ENCODE data around the gene PRKD3.
A peak's percentile ranks its signal among the peaks of the same experiment; 100 is the strongest.

The PRKD3 gene

DNA sequence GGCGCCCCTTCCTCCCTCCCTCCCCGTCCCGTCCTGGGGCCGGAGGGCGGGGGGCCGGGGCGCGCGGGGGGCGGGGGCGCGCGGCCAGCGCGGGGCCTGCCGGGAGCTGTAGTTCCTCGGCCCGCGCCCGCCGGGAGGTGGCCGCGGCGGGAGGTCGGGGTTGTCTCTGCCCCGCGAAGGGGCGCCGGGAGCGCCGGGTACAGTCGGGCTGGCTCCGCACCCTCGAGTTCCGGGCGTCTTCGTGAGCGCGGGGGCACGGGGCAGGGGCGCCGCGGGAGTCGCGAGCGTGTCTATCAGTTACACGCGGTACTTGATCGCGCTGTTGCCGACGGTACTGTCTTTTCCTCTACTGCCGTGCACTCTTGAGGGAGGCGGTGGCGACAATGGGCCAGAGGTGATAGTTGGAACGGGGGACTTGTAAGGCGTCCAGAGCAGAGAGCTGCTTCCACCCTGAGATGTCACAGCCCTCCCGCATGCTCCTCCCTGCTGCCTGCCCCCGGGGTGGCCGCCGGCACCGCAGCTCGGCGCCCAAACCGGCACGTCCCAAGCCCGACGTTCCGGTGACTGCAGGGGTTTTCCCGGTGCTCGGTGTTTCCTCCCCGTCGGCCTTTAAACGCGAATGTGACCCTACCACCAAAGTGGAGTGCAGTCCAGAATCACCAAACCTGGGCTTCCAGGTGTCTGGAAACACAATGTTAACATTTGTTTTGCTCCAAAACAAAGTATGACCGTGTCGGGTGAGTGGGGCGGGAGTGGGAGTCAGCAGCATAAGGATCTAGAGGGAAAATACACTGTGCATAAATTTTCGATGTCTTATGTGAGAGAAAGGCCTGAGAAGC, at the start of gene PRKD3:
PRKD3 (minus strand) TSS at position 48 of the 839 bp plus-strand sequence. CDS start 8,309 bp downstream, outside the sequence.
- peak; percentile 14 to 23 for DNase-seq (ENCODE audit: low read depth in 2 of 2, low spot score in 1 of 2)

DNA sequence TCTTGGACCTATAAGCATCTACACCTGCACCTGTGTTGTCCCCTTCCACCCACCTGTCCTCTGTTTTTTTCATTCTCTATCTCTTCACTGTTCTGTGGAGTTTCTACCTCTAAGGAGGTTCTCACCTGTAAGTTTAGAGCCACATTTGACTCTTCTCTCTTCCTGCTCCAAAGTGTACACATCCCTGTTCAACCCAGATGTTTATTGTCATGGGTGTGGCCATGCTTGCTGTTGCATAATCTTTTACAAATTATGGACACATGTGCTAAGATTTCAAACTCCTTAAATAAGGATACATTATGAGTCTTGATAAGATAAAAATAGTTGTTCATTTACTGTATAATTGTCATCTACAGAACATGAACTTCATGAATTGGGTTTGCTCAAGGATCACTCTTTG, 47.4 kb upstream of the PRKD3 start:
- DNase-seq (ENCODE audit: low read depth in 2 of 2, low spot score in 1 of 2), result no peak

DNA sequence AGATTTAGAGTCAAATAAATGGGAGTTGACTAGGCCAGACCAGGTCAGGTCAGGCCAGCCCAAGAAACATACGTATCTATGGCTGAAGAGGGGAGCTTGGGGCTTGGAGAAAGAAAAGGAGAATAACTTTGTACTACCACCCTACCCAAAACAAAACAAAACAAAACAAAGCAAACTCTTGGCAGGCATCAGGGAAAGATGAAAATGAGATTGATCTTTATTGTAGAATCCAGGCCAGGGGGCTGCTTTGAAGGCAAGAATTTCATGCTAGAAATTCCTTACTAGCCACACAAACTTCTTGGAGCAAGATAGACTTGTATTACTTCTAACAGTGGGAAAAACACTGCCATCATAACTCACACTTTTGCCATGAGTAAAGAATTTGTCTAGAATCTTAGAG, 46.0 kb upstream of the PRKD3 start:
- no peak for DNase-seq (ENCODE audit: low read depth in 2 of 2, low spot score in 1 of 2)

DNA sequence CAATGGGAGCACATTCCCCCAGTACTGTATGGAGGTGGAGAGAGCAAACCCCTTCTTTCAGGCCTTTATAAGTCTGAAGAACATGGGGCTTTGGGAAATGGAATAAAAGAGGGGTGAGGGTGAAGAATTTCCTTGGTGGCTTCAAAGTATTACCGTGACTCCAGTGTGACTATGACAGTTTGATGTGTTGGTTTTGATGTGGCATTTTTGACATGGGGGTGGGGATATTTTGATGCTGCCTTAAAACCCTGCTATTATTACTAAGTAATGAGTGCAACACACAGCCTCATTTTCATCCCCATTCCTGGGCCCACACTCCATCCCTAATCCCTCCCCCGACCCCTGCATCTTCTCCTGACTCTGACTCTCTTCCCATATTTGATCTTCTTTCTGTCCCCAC, 43.4 kb upstream of the PRKD3 start:
- DNase-seq (ENCODE audit: low read depth in 2 of 2, low spot score in 1 of 2), result no peak

DNA sequence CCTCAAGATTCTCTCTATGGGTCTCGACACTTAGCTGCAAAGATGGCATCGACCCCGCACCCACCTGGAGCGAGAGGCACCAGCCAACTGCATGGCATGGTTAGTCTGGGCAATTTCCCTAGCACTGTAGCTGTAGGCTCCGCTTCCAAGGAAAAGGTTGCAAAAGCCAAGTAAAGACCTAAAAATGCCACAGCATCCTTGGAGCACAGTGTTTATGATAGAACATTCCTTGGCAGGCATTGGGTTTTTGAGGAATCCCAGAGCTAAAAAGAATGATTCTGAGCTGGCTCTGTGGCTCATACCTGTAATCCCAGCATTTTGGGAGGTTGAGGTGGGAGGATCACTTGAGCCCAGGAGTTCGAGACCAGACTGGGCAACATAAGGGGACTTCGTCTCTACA, 42.7 kb upstream of the PRKD3 start:
- DNase-seq (ENCODE audit: low read depth in 2 of 2, low spot score in 1 of 2), result no peak

DNA sequence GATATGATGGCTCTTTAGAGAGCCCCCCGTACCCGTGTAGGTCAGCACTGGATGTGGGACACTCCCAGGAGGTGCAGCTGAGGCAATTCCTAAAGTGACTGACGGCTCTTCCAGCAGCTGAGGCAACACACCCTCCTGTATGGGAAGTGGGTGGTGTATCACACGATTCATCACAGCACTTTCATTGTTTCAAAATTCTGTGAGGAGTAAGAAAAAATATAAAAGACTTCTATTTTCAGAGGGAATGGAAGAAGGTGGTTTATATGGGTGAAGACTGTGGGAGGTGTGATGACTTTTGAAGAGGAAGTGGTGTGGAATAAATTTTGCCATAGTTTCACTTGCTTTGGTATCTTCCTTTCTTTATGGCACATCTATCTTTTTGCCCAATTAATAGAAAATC, 42.1 kb upstream of the PRKD3 start:
- DNase-seq (ENCODE audit: low read depth in 2 of 2, low spot score in 1 of 2), result no peak

DNA sequence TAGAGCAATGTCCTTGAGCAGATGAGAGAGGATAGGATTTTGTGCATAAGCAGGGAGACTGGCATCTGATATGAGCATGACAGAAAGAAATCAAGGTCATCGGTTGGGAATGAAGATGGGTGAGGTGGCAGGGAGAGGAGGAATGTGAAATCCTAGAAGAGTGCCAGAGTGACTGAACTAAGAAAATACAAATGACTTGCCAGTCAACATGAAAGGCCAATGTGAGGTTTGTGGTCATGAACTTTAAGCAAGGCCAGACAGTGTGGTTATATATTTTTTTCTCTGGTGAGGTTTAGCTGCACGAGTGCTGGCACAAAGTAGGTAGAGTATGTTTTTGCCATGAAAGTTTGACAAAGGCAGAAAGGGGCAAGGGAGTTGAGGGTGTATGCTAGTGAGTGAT, 41.0 kb upstream of the PRKD3 start:
- DNase-seq (ENCODE audit: low read depth in 2 of 2, low spot score in 1 of 2), result no peak

DNA sequence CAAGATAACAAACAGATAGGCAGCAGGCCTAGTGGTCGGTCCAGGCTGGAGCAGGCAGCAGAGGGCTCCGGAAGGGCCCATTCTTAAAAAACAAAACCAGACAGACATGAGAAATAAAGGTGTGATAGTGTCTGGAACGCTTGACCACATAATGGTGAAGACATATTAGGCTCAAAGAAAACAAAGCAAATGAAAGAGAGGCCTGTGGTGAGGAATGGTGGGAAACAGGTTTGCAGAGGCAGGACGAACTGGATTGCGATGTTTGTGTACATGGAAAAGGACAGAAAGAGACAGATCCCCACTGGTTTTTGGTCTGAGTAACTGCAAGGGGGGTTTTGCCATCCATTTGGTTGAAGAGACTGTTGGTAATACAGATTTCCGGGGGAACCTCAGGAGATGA, 39.7 kb upstream of the PRKD3 start:
- no peak for DNase-seq (ENCODE audit: low read depth in 2 of 2, low spot score in 1 of 2)

DNA sequence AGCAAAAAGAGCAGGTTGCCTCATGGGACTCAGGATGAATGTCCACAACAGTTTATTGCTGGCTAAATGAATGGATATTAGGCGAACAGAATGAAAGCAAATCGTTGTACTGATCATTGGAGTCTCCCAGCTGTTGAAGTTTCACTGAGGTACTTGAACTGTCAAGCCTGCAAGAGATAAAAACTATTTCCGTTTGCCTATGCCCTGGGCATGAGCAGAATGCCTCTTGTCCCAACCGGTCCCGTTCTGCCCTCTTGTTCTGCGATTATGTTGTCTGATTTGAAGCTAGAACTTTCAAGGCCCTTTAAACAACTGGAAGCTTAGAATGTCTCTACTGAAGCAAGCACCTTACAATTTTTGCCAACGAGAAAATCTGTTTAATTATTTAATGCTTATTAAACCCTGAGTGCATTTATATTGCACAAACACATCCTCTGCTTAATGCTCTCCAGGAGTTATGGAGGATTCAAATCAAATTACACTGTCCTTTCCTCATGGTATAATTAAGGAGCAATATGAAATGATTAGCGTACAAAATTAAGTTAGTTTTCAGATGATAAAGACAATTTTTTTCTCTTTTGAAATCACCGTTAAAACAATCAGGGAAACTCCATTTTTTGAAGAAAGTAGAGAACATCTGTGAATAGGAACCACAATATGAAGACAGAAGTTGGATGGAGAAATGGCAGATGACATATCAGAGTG, 37.5 kb upstream of the PRKD3 start:
- no peak for DNase-seq (ENCODE audit: low read depth in 2 of 2, low spot score in 1 of 2)

DNA sequence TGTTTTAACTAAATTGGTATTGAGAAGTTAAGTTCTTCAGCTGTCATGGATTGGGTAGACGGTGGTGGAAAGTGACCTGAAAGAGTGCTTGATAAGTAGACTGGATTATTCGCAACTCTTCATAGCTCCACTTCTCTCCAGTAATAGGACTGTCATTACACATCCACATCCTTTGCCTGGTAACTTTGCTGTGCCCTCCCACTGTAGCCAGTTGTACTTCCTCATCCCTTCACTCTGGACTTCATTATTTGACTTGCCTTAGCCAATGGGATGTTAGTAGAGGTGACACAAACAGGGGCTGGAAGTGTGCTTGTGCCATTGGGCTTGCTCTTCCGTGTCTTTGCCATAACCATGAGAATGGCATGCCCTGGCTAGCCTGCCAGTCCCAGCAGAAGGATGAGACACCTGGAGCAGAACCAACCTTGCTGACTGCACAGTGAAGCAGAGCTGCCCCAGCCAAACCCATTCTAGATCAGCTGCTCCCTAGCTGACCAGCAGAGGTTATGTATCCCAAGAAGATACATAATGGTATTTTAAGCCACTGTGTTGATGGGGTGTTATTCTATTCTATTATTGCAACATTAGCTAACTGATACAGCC, 36.7 kb upstream of the PRKD3 start:
- no peak for DNase-seq (ENCODE audit: low read depth in 2 of 2, low spot score in 1 of 2)

DNA sequence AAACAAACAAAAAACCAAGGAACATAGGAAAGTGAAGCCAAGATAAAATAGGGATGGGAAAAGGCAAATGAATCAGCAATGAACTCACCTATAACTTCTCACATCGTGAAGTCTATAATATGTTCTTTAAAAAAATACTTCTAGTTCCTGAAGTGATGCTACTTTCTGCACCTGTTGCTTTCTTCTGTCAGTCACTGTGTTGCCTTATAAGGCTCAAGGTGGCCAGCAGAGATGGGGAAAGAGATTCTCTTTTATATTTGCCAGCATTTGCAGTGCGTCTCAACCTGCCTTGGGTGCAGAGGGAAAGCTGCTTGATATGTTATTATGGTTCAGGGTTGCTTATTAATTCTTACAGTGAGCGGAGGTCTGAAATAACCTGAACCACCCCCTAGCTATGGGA, 33.8 kb upstream of the PRKD3 start:
- no peak for DNase-seq (ENCODE audit: low read depth in 2 of 2, low spot score in 1 of 2)

DNA sequence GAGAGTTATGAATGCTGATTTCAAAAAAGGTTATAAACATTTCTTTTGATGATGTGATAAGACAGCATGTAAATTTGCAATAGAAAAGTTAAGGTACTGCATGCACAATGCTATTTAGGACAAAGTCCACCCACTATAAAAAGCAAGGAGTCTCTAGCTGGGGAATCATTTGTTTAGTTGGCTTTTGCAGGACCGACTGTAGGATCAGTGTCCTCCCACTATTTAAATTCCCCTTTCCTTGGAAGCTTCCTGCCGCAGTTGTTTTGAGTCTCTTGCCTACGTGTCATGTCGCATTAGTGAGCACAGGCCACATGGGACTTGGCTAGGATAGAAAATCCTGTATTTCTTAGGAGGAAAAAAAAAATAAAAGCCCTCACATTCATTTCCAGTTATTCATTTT, 32.9 kb upstream of the PRKD3 start:
- DNase-seq (ENCODE audit: low read depth in 2 of 2, low spot score in 1 of 2), result no peak

DNA sequence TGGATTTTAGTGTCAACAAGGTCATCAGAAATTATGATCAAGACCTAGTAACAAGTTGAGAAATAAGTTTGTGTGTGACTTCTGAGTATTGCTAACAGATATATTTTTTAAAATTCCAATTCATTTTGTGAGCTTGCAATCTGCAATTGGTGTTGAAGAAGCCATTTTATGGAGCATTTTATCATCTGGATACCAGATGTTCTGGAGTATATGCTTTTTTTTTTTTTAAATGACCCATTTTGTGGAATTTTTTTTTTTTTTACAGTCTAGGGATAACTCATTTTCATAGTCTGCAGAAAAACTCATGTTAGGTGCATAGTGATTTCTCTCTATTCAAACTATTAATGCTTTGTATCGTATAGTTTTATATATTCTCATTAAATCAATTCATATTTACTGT, 32.4 kb upstream of the PRKD3 start:
- no peak for DNase-seq (ENCODE audit: low read depth in 2 of 2, low spot score in 1 of 2)

DNA sequence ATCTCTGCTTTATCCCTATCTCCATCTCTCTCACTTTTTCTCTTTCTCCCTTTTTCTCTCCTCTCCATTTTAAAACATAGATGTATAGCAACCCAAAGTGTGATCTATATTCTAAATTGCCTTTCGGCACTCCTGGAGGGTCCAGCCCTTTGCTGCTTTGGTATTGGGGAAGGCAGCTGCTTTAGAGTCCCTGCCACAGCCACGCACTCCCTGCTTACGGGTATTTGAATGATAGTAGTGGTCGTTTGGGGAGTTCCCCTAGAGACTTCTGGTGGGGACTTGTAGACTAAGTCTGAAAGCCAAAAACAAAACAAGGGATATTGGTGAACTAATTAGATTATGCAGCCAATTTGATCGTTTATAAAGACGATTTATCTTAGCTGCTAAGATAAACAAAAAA, 31.7 kb upstream of the PRKD3 start:
- no peak for DNase-seq (ENCODE audit: low read depth in 2 of 2, low spot score in 1 of 2)

DNA sequence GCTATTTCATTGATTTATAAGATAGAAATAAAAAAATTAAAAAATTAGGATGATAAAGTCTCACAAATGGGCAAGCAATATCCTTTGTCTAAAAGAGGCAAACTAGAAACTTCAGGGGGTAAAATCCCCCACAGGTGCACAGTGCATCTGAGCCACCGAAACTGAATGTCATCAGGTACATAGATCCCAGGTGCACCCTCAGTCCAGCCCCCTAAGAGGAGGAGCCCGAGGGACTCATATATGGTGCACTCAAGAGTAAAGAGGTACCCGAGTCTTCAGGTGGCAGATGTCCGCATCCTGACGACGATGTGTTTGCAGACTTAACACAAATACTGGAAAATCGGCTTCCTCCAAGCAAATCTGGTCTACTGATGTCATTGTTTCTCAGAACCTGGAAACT, 31.1 kb upstream of the PRKD3 start:
- DNase-seq (ENCODE audit: low read depth in 2 of 2, low spot score in 1 of 2), result no peak

DNA sequence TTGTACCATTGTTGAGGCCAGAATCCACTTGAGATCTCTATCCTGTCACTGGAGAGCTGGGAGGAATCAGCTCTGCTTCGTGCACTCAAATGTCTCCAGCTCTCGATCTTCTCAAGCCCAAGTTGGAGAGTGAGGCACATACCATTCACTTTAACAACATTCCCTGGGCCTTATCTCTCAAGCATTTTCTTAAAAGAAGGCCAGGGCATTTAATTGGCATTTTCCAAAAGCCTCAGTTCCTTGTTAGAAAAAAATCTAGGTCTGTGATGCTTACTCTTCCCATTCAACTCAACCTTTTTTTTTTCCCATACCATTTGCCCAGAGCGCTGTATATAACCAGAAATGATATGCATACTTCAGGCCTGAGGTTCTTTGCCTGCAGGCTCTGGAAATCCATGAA, 29.9 kb upstream of the PRKD3 start:
- DNase-seq (ENCODE audit: low read depth in 2 of 2, low spot score in 1 of 2), result no peak

DNA sequence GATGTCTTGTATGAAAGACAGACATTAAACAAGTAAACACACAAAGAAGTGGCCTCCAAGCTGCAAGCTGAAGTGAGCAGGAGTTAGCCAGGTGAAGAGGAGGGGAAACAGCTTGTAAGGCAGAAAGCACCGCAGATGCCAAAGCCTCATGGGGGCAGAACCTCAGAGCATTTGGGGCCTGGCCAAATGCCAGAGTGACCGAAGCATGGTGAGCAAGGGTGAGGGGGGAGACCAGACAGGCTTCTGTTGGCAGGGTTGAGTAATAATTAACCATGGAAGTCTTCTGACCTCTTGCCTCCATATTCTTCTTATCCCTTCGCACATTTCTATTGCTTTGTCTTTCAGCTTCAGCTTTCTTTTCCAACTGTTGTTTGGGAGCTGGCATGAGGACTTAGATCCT, 25.4 kb upstream of the PRKD3 start:
- DNase-seq (ENCODE audit: low read depth in 2 of 2, low spot score in 1 of 2), result no peak

DNA sequence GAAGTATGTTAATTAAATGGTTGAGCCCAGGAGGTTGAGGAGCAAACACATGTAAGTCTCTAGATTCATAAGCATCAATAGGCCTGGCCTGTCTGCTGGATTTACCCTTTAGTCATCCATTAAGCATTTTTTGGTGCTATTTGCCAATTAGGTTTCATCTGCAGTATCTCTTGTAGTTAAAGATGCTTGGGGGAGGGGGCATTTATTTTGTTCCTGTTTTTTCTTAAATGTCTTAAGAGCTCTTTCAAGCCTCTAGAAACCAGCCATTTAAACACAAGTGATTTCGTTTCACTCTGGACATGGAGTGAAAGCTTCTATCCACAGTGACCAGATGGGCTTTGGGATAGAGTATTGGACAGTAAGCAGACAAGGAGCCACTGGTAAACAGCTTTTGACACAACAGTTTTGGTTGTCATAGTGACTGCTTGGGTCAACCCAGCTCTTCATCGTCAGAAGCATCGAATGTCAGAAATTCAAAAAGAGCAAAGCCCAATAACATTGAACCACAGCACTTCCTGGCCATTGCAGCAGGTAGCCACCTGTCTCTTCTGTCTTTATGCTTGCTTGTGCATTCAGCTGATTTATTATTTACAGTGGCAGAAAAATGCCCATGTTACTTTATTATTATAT, 24.7 kb upstream of the PRKD3 start:
- no peak for DNase-seq (ENCODE audit: low read depth in 2 of 2, low spot score in 1 of 2)

DNA sequence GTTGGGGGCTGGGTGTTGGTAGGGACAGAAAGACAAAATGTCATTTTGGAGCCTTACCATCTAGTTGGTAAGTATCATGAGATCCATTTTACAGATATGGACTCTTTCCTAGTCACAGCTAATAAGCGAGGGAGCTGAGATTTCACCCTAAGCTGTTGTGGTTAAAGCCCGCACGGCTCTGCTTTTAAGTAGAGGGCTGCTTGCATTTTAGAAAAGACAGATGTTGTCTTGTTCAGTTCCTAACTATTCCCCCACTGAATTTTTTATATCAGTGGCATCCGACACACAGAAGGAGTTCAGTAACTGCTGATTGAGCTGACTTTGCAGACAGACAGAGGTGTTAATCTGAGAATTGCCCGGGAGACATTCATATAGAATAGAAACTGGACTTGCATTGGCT, 23.5 kb upstream of the PRKD3 start:
- DNase-seq (ENCODE audit: low read depth in 2 of 2, low spot score in 1 of 2), result no peak

DNA sequence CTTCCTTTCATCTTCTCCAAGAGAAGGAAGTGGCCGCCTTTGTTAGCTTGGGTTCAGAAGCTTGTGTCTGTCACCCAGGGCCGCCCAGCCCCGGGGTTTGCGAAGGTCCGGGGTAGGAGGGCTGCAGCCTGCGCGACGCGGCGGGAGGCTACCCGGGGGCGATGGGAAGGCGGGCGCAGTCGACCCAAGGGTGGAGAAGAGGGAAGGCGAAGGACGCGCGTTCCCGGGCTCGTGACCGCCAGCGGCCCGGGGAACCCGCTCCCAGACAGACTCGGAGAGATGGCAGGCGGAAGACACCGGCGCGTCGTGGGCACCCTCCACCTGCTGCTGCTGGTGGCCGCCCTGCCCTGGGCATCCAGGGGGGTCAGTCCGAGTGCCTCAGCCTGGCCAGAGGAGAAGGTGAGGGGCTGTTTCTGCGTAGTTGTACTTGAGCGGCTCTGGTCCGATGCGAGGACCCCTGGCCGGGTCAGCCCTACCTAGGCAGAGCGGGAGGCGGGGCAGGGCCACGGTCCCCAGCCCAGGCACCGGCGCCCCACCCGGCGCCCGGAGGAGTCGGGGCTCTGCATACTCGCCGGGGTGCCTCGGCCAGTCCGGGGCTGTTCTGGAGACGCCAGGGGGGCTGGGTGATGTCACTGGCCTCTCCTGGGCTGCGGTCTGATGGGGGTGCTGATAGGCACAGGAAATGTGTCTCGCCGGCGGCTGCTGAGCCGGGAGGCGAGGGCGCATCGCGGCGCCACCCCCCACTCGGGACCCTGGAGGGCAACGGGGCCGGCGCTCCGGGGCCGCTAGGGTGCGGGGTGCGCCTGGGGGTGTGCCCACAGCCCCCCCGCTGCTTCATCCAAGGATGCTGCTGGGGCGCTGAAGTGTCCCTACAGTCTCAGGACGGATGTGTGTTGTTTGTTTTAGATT, 20.1 kb upstream of the PRKD3 start, which contains the start of gene QPCT:
QPCT (plus strand) TSS at position 178 of the 909 bp plus-strand sequence; CDS start at position 280, 102 bp downstream.
- DNase-seq (ENCODE audit: low read depth in 2 of 2, low spot score in 1 of 2), result peak in 1 of 2 donors; percentile 55
